HG02588 (cell line): ENCODE measurements around the gene PRKN.

Source experiments
- ATAC-seq: cut with Tn5 transposase; IDR thresholded peaks from one replicate; pipeline ENCODE4 v1.9.1; 2021; ENCODE audit warnings: mild to moderate bottlenecking, moderate library complexity; ENCODE audit not compliant: unreplicated experiment

Gene PRKN

DNA sequence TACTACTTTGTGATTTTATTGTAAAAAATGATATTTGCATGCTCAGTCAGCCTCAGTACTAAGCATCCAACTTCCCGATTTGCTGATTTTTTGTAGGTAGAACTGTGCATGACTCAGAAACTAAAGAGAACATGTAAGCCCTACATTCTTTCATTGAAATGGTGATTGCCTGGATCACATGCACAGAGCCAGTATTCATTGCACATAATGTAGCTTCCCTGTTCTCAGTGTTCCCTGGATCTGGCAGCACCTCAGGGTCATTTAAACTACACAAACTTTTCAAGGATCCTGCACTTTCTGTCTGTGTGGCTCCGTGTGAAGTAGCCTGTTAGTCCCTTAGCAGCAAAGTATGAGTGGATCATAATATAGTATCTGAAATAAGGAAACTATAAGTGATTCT lies 1030.8 kb downstream of the PRKN start:
- ATAC-seq = no peak

GRCh38 chr6:161694995-161695394 lies 1032.6 kb downstream of the PRKN start:
- ATAC-seq = no peak

DNA sequence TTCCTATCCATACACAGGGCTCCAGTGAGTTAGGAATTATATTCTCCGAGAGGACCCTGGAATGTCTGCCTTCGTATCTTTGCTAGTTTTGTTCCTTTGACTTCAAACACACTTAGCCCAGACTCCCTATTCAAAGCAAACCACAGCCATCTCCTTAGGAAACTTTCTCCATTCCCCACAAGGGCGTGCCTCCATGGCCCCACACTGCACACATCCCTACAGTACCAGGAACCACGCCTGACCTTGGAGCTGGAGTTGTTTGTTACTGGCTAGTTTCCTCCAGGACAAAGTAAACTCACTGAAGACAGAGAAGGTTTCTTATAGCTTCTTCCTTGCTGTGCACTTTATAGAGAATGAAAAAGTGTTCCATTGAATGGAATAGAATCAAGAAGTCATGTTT lies 1040.9 kb downstream of the PRKN start:
- ATAC-seq = no peak

- ATAC-seq = no peak
Observed at GRCh38 chr6:161684731-161685475, 1042.7 kb downstream of the PRKN start.

DNA sequence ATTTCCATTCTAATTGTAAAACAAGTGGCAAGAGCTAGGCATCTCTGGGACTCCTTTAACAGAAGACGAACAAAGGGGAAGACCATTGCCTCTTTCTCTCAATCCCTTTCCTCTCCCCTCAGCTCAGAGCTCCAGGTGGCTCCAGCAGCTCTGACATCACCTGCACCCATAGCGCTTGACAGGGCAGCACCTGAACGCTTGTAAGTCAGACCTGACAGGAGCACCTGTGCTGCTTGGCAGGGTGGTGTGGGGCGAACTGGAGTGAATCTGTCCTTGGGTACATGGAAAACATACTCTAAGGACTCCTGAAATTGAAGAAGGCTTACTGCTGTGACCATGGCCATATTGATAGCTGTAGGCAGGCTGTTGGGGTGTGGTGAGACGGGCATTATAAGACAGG lies 1044.2 kb downstream of the PRKN start:
- ATAC-seq = no peak

- no peak for ATAC-seq
Observed at GRCh38 chr6:161682982-161683381, 1044.6 kb downstream of the PRKN start.

GRCh38 chr6:161679980-161680538 lies 1047.5 kb downstream of the PRKN start:
- ATAC-seq = no peak

DNA sequence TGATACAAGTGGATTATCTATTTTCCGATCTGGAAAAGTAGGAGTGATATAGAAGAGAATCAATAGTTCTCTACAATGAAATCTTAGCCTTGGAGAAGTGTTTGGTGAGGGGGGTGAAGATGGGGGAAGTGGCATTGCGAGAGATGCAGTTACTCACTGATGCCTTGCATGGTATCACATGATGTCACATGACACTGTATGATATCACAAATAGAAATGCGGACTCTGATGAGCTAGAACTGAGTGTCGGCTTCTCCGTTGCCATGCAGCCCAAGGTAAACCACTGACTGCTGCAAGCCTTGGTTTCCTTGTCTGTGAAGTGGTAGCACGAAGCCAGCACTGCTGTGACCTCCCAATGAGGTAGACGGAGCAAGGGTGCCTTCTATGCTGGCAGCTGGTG lies 1050.4 kb downstream of the PRKN start:
- ATAC-seq = no peak

- ATAC-seq = peak; percentile 72
Observed at GRCh38 chr6:161676586-161676985, 1051.0 kb downstream of the PRKN start.

DNA sequence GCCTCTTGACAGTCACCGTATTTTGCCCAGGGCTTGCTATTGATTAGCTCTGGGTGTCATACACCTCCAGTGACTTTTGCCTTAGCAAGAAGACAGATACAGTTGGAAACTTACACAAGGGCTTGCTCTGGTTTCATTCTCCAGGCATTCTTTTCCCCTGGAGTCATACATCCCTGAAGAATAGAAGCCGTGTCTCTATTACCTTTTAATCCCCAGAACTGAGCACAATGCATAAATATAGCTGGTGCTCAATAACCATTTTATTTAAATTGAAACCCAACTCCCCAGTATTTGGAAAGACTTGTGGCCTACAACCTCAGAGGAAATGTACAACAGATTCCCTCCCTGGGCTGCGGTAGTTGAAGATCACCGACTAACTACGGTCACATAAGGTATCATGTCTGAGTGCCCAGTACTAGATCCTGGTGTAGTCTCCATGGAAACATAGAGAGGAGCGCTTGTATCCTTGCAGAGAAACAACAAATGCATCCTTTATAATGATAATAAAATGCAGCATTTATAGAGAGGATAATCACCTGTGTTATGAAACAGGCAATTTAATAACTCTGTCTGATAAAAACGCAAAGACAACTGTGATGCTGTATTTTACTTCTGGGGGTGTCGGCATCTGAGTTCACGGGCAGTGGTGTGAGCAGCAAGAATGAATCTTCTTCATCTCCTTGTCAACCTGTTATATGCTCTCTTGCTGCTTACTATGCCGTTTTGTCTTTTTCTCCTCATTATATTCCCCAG lies 1052.5 kb downstream of the PRKN start:
- no peak for ATAC-seq

- no peak for ATAC-seq
Observed at GRCh38 chr6:161673026-161673425, 1054.5 kb downstream of the PRKN start.

- no peak for ATAC-seq
Observed at GRCh38 chr6:161671117-161671516, 1056.4 kb downstream of the PRKN start.

- ATAC-seq = no peak
Observed at GRCh38 chr6:161668665-161669064, 1058.9 kb downstream of the PRKN start.

GRCh38 chr6:161667957-161668356 lies 1059.6 kb downstream of the PRKN start:
- ATAC-seq = no peak

DNA sequence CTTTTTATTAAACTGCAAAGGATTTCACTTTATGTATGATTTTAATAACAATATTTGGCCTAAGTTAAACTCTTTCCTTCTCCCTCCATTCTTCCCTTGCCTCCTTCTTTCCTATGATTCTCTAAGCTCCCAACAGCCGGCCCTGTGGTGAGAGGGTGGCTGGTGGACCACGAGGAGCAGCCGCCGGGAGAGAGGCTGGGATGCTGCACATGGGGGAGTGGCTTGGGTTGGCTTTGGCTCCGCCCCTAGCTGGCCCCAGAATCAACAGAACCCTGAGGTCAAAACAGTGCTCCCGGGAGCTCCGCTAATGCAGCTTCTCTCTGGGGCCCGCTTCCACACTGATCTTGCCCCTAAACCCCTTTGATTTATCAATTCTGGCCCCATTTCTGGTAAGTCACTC lies 1063.9 kb downstream of the PRKN start:
- no peak for ATAC-seq

DNA sequence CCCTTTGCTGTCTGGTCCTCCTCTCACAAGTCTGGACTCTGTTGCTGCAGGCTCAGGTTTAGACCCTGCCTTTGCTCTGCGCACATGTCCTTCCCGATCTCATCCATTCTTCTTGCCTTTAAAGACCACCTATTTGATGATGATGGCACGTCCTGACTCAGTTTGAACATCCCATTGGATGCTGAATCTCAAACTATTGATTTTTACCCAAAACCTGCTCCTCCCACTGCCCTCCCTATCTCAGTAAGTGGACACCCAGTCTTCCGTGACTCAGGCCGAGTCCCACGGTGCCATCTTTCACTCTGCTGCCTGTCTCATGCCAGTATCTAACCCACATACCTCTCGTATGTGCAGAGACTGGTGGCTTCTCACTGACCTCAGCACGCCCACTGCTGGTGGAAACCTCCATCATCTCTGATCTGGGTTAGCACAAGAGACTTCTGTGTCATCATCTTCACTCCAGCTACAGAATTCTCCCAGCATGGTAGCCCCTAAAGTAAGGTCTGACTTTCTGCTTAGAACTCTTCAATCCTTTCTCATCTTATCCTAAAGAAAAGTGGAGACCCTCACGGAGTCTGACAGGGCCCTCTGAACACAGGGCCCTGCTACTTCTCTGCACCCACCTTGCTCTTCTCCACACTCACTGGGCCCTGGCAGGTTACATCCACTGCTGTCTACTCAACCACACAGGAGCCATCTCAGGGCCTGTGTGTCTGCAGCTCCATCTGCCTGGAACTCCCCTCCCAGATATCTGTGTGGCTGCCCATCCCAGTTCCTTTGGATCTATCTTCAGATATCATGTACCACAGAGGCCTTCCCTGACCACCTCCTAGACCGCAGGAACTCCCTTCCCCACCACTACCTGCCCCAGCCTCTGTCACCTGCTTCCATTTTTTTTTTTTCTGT lies 1066.6 kb downstream of the PRKN start:
- no peak for ATAC-seq

DNA sequence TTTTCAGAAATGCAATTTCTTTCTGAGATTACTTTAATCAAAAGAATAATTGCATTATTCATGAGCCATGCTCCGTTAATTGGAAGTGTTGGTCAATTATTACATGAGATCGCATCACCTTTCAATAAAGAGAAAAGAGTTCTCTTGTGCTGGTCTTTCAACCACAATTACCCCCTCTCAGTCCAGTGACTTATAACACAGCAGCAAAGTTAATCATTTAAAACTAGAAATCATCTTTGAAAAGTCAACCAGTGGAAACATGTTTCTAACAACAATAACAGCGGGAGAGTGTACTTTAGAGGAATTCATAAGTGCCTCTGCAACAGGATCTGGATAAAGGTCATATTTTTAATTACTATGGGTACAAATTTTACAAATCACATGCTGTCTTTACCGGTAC lies 1069.4 kb downstream of the PRKN start:
- no peak for ATAC-seq

- no peak for ATAC-seq
Observed at GRCh38 chr6:161654209-161654608, 1073.4 kb downstream of the PRKN start.

- no peak for ATAC-seq
Observed at GRCh38 chr6:161651949-161652348, 1075.6 kb downstream of the PRKN start.

GRCh38 chr6:161649841-161650240 lies 1077.7 kb downstream of the PRKN start:
- no peak for ATAC-seq

GRCh38 chr6:161649068-161649467 lies 1078.5 kb downstream of the PRKN start:
- no peak for ATAC-seq
